Mesenchymal stem cell (in vitro differentiated cells and primary cell): ENCODE measurements around the gene KRTAP1-5.
A peak's percentile ranks its signal among the peaks of the same experiment; 100 is the strongest.
"Not testable (repeated sequence)": the region's sequence is repeated elsewhere in the genome, so short reads cannot be mapped to it uniquely, and the experiment has no call there.

Experiments
- DNase-seq: peaks from one replicate; pipeline ENCODE4 v3.0.0-alpha.2; 2013
- H2AFZ ChIP-seq: one replicate; pipeline ENCODE4 v1.6.1; 2013; ENCODE audit warnings: low read depth, mild to moderate bottlenecking, control low read depth, inconsistent platforms, low read length, moderate library complexity
- H2AK5ac ChIP-seq: 2 replicates; pipeline ENCODE4 v1.6.1; 2013; ENCODE audit warnings: low read length, moderate library complexity, mild to moderate bottlenecking, inconsistent platforms; ENCODE audit not compliant: severe bottlenecking
- H2BK120ac ChIP-seq: one replicate; pipeline ENCODE4 v1.6.1; 2013; ENCODE audit warnings: low read depth, mild to moderate bottlenecking, inconsistent platforms, low read length, moderate library complexity
- H2BK12ac ChIP-seq, 2 experiments: one replicate each; pipeline ENCODE4 v1.6.1; 2013; ENCODE audit warnings: inconsistent platforms in 2 of 2, low read length in 2 of 2, mild to moderate bottlenecking in 2 of 2, moderate library complexity in 2 of 2, control low read depth in 1 of 2
- H2BK15ac ChIP-seq: one replicate; pipeline ENCODE4 v1.6.1; 2013; ENCODE audit warnings: mild to moderate bottlenecking, low read depth, inconsistent platforms; ENCODE audit not compliant: poor library complexity, severe bottlenecking
- H2BK5ac ChIP-seq: 2 replicates; pipeline ENCODE4 v1.6.1; 2013; ENCODE audit warnings: low read depth, mild to moderate bottlenecking, low read length, control low read depth, inconsistent platforms; ENCODE audit not compliant: poor library complexity, severe bottlenecking
- H3K14ac ChIP-seq, 2 experiments: one replicate each; pipeline ENCODE4 v1.6.1; 2013; ENCODE audit warnings: inconsistent platforms in 2 of 2, low read length in 2 of 2, control low read depth in 1 of 2, mild to moderate bottlenecking in 1 of 2, moderate library complexity in 1 of 2
- H3K18ac ChIP-seq, 2 experiments: one replicate each; pipeline ENCODE4 v1.6.1; 2013; ENCODE audit warnings: inconsistent platforms in 2 of 2, low read length in 2 of 2, control low read depth in 1 of 2, low read depth in 1 of 2, mild to moderate bottlenecking in 1 of 2
- H3K23ac ChIP-seq, 2 experiments: one replicate each; pipeline ENCODE4 v1.6.1; 2013; ENCODE audit warnings: inconsistent platforms in 2 of 2, low read length in 2 of 2, mild to moderate bottlenecking in 2 of 2, moderate library complexity in 2 of 2, control low read depth in 1 of 2
- H3K27ac ChIP-seq: 2 replicates; pipeline ENCODE4 v1.5.1; 2013; ENCODE audit warnings: mild to moderate bottlenecking, moderate library complexity, low read length, control low read depth, inconsistent platforms; ENCODE audit not compliant: poor library complexity, severe bottlenecking
- H3K27me3 ChIP-seq, 2 experiments: 2 replicates each; pipeline versions ENCODE4 v1.6.1 to v1.7.0; 2013; ENCODE audit warnings: low read length in 2 of 2, mild to moderate bottlenecking in 2 of 2, moderate library complexity in 2 of 2, control low read depth in 1 of 2, inconsistent platforms in 1 of 2; ENCODE audit not compliant: control insufficient read depth in 1 of 2, insufficient read depth in 1 of 2
- H3K36me3 ChIP-seq, 2 experiments: 2 replicates each; pipeline versions ENCODE4 v1.6.1 to v1.7.0; 2013; ENCODE audit warnings: low read length in 2 of 2, control low read depth in 1 of 2, inconsistent platforms in 1 of 2, low read depth in 1 of 2, mild to moderate bottlenecking in 1 of 2; ENCODE audit not compliant: insufficient read depth in 2 of 2, control insufficient read depth in 1 of 2
- H3K4ac ChIP-seq, 2 experiments: one replicate each; pipeline ENCODE4 v1.6.1; 2013; ENCODE audit warnings: inconsistent platforms in 2 of 2, low read length in 2 of 2, mild to moderate bottlenecking in 2 of 2, moderate library complexity in 2 of 2, control low read depth in 1 of 2, low read depth in 1 of 2
- H3K4me1 ChIP-seq: 2 replicates; pipeline ENCODE4 v1.6.1; 2013; ENCODE audit warnings: low read depth, low read length, control low read depth; ENCODE audit not compliant: control insufficient read depth, insufficient read depth
- H3K4me2 ChIP-seq: 2 replicates; pipeline ENCODE4 v1.6.1; 2013; ENCODE audit warnings: low read length, mild to moderate bottlenecking, inconsistent platforms; ENCODE audit not compliant: poor library complexity, severe bottlenecking
- H3K4me3 ChIP-seq, 2 experiments: 2 replicates each; pipeline versions ENCODE4 v1.5.1 to v1.7.0; 2013; ENCODE audit warnings: low read length in 2 of 2, mild to moderate bottlenecking in 2 of 2, control low read depth in 1 of 2, low read depth in 1 of 2; ENCODE audit not compliant: insufficient read depth in 1 of 2
- H3K79me1 ChIP-seq: replicated peaks from 2 replicates; pipeline ENCODE4 v1.6.1; 2013; ENCODE audit warnings: mild to moderate bottlenecking, control low read depth, low read length, inconsistent platforms; ENCODE audit not compliant: poor library complexity, severe bottlenecking
- H3K9ac ChIP-seq: 2 replicates; pipeline ENCODE4 v1.7.0; 2013; ENCODE audit warnings: mild to moderate bottlenecking, low read length, moderate library complexity
- H3K9me3 ChIP-seq: 2 replicates; pipeline ENCODE4 v1.7.0; 2013; ENCODE audit warnings: mild to moderate bottlenecking, low read length; ENCODE audit not compliant: control insufficient read depth
- H4K8ac ChIP-seq: one replicate; pipeline ENCODE4 v1.6.1; 2013; ENCODE audit warnings: inconsistent platforms, mild to moderate bottlenecking, low read length, moderate library complexity
- H4K91ac ChIP-seq: one replicate; pipeline ENCODE4 v1.6.1; 2013; ENCODE audit warnings: mild to moderate bottlenecking, low read length, inconsistent platforms
- WGBS: methylation state at CpG from one replicate; pipeline ENCODE4 v1.1.7; 2013; ENCODE audit warnings: mixed read lengths; 5-methylcytosine and 5-hydroxymethylcytosine counted together

KRTAP1-5 gene

GRCh38 chr17:40999563-40999962, 27.4 kb downstream of the KRTAP1-5 start, which contains the start of gene KRTAP3-2:
Gene KRTAP3-2 (minus strand): TSS chr17:40999906. CDS start chr17:40999853, 53 bp downstream.
- H3K4me1 ChIP-seq, H2BK15ac ChIP-seq, H2BK120ac ChIP-seq, H3K27me3 ChIP-seq, H2AK5ac ChIP-seq, H3K23ac ChIP-seq, DNase-seq, H3K4me3 ChIP-seq, H3K4me2 ChIP-seq, H2BK12ac ChIP-seq, H2BK5ac ChIP-seq, H3K36me3 ChIP-seq, H4K8ac ChIP-seq, H3K18ac ChIP-seq, H3K9ac ChIP-seq, H4K91ac ChIP-seq, H2AFZ ChIP-seq, H3K9me3 ChIP-seq, H3K27ac ChIP-seq, H3K79me1 ChIP-seq, H3K4ac ChIP-seq: not testable (repeated sequence)
- WGBS, result 81% methylated on average over 3 of the region's 6 CpGs
- peak within 1 kb of the TSS in 1 of 2 experiments; percentile 71 for H3K14ac ChIP-seq

DNA sequence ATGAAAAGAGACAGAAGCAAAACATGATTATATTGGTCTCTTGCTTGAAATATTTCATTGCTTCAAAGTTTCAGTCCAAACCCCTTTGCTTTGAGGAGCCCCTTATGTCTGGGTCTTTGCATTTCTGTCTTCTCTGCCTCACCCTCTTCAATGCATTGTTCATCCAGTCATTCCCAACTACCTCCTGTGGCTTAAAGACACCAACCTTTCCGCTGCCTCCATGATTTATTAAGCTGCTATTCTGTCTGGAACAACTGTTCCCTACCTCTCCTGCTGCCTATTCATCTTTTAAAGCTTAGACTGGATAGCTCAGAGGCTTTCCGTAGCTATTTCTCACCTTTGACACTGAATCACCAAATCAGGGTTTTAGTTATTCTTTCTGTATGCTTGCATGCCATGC, 29.6 kb downstream of the KRTAP1-5 start:
- no peak overlapping the region for H3K27ac ChIP-seq
- no peak overlapping the region for H3K4me3 ChIP-seq
- H3K9ac ChIP-seq, result no peak overlapping the region
- no peak overlapping the region for H2BK120ac ChIP-seq
- peaks cover 2% of the 10 kb centered on the region for H3K4me1 ChIP-seq
- H3K27me3 ChIP-seq, result no peaks in the 10 kb centered on the region
- H3K4me2 ChIP-seq, result no peak overlapping the region
- H2AK5ac ChIP-seq, result no peak overlapping the region
- H3K23ac ChIP-seq, result no peak overlapping the region
- no peaks in the 10 kb centered on the region for H3K79me1 ChIP-seq
- H3K18ac ChIP-seq, result no peak overlapping the region
- no peak overlapping the region for H3K14ac ChIP-seq
- no peak overlapping the region for H4K91ac ChIP-seq
- H2BK12ac ChIP-seq, result no peak overlapping the region
- no peak overlapping the region for H2AFZ ChIP-seq
- no peaks in the 10 kb centered on the region for H3K36me3 ChIP-seq
- no peaks in the 10 kb centered on the region for H3K9me3 ChIP-seq
- H2BK15ac ChIP-seq, result no peak overlapping the region
- WGBS, result 83% methylated on average over 2 of the region's 2 CpGs
- no peak overlapping the region for H4K8ac ChIP-seq
- no peak for DNase-seq
- no peak overlapping the region for H2BK5ac ChIP-seq
- no peak overlapping the region for H3K4ac ChIP-seq

GRCh38 chr17:40996829-40997228, 30.2 kb downstream of the KRTAP1-5 start:
- Histone ChIP-seq H2BK12ac (no peak overlapping the region), H4K8ac (no peak overlapping the region), H3K9me3 (no peaks in the 10 kb centered on the region), H2AFZ (no peak overlapping the region), H3K14ac (no peak overlapping the region), H3K18ac (no peak overlapping the region), H3K9ac (no peak overlapping the region), H3K4me2 (no peak overlapping the region), H3K4me3 (no peak overlapping the region), H2AK5ac (no peak overlapping the region), H2BK15ac (no peak overlapping the region), H2BK5ac (no peak overlapping the region), H4K91ac (no peak overlapping the region), H2BK120ac (no peak overlapping the region), H3K4me1 (peaks cover 2% of the 10 kb centered on the region), H3K36me3 (no peaks in the 10 kb centered on the region), H3K23ac (no peak overlapping the region), H3K27me3 (no peaks in the 10 kb centered on the region), H3K79me1 (no peaks in the 10 kb centered on the region), H3K27ac (no peak overlapping the region), H3K4ac (no peak overlapping the region)
- DNase-seq, result no peak
- 57% methylated on average over 1 of the region's 4 CpGs for WGBS

DNA sequence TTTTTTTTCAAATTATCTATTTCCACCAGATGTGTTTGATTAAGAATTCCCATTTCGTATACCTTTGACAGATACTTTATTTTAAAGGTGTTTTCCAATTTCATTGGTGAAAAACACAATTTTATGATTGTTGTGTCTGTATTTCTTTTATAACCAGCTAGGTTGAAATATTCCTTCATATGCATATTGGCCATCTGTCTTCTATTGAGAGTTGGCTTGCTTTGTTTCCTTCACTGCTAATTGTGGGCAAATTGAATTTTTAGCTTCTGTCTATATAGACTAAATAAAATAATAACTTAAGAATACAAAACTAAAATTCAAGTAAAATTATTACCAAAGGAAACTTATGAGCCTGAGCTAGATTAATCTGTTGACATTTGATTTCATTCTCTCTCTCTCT, 31.9 kb downstream of the KRTAP1-5 start:
- H3K9me3 ChIP-seq, result no peaks in the 10 kb centered on the region
- H3K9ac ChIP-seq, result no peak overlapping the region
- H3K23ac ChIP-seq, result no peak overlapping the region
- WGBS, result no CpG with 5 or more reads among the region's 1 CpG
- no peak overlapping the region for H3K4me2 ChIP-seq
- H2BK12ac ChIP-seq, result no peak overlapping the region
- H2BK5ac ChIP-seq, result no peak overlapping the region
- no peak overlapping the region for H2BK120ac ChIP-seq
- H3K27ac ChIP-seq, result no peak overlapping the region
- H4K91ac ChIP-seq, result no peak overlapping the region
- H3K4me1 ChIP-seq, result peaks cover 2% of the 10 kb centered on the region
- H3K4ac ChIP-seq, result no peak overlapping the region
- no peaks in the 10 kb centered on the region for H3K36me3 ChIP-seq
- no peak overlapping the region for H2AK5ac ChIP-seq
- H3K79me1 ChIP-seq, result no peaks in the 10 kb centered on the region
- no peaks in the 10 kb centered on the region for H3K27me3 ChIP-seq
- no peak overlapping the region for H2BK15ac ChIP-seq
- H2AFZ ChIP-seq, result no peak overlapping the region
- no peak overlapping the region for H4K8ac ChIP-seq
- no peak overlapping the region for H3K14ac ChIP-seq
- H3K4me3 ChIP-seq, result no peak overlapping the region
- no peak for DNase-seq
- no peak overlapping the region for H3K18ac ChIP-seq
